Measurements from ENCODE around the gene DUOX1. TPM values are rescaled to one million over a fixed set of nuclear protein-coding genes. Genes with fewer than 3 reads are reported as not detected.
"Not testable (repeated sequence)": the region's sequence is repeated elsewhere in the genome, so short reads cannot be mapped to it uniquely, and the experiment has no call there.

Gene DUOX1
- not detected in 2 replicates for total RNA-seq

DNA sequence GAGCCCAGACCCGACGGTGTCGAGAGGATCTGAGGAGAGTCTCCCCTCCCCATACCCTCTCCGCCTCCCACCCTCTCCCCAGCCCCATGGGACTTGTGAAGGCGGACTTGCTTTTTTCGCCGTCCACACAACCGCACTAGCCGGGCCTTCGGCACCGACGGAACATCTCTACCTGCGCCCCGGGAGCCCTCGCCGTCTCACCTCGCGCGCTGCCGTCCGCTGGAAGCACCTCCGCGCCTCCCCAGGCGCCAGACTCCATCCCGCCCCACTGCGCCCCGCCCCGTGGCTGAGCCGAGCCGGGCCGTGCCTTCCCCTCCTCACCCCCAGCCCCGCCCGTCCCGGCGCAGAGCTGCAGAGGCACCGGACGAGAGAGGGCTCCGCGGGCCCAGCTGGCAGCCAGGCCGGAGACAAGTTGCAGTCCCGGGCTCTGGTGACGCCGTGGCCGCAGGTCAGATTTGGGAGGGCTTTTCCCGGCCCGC, at the start of gene DUOX1, which contains the start of gene DUOXA1:
TSS of gene DUOX1 (plus strand) at position 344 of the 479 bp plus-strand sequence. CDS start 1,973 bp downstream, outside the sequence.
TSS of gene DUOXA1 (minus strand) at position 229 of the 479 bp plus-strand sequence. CDS start 6,865 bp downstream, outside the sequence.
- DNase-seq (ENCODE audit: low read depth in 2 of 2) = no peak

GRCh38 chr15:45080593-45080992, 49.2 kb upstream of the DUOX1 start:
- DNase-seq (ENCODE audit: low read depth in 2 of 2) = not testable (repeated sequence)

GRCh38 chr15:45082412-45082811, 47.4 kb upstream of the DUOX1 start:
- not testable (repeated sequence) for DNase-seq (ENCODE audit: low read depth in 2 of 2)

GRCh38 chr15:45083223-45083622, 46.6 kb upstream of the DUOX1 start:
- no peak for DNase-seq (ENCODE audit: low read depth in 2 of 2)

DNA sequence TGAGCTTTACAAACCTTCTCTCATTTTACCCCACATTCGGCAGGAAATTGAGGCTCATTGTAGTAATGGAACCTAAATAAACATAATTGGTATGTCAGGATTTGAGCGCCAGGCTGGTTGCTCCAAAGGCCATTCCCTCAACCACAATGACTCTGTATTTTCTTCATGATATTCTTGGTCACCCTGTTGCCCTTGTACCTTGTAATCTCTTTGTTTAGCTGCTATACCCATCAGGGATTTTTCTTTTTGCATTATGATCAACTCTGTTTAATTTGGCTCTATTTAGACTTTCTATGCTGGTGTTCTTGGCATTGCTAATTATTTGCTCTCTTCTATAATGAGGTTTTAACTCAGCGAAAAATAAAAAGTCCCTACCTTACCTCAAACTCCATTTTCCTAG, 45.6 kb upstream of the DUOX1 start:
- DNase-seq (ENCODE audit: low read depth in 2 of 2) = no peak

- no peak for DNase-seq (ENCODE audit: low read depth in 2 of 2)
These were observed 42.3 kb upstream of the DUOX1 start for GRCh38 chr15:45087513-45087912.

GRCh38 chr15:45088801-45089711, 40.7 kb upstream of the DUOX1 start:
- DNase-seq (ENCODE audit: low read depth in 2 of 2) = no peak

DNA sequence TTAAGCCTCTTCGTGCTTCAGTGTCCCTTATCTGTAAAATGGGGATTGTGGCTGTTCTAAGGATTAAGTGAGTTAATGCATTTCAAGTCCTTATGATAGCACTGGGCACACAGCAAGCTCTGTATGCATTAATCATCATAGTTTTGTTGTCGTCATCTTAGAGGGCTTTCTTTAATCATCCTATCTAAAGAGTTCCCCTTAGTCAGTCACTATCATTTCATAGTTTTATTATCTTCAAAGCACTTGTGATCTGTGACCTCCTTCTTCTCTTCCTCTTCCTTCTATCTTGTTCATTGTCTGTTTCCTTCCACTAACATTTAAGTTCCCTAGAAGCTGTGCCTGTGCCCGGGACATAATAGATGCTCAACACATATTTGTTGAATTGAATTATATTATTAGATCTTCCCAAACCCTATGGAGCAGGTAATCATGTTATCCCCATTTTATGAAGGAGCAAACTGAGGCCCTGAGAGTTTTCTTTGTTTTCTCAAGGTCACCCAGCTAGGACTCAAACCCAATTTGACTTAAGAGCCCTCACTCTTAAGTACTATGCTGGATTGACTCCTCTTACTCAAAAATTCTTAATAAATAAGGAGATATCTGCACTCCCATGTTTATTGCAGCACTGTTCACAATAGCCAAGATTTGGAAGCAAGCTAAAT, 40.0 kb upstream of the DUOX1 start:
- no peak for DNase-seq (ENCODE audit: low read depth in 2 of 2)

DNA sequence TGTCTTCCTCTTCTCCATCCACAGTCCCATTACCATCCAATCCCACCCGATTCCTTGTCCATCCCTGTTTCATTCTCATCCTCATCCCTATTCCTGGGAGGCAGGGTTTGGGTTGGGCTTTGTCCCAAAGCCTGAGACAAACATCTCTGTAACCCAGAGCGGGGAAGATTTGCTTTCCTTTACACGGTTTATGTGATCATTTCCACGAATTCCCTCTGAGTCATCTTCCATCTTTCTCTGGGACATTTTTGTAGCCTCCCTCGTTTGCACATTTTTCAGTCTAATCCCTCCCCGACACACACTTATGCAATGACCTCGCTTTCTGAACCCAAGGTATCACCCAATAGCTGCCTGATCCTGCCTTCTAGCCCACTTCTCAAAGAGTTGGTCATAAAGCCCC, 38.6 kb upstream of the DUOX1 start:
- DNase-seq (ENCODE audit: low read depth in 2 of 2) = no peak

DNA sequence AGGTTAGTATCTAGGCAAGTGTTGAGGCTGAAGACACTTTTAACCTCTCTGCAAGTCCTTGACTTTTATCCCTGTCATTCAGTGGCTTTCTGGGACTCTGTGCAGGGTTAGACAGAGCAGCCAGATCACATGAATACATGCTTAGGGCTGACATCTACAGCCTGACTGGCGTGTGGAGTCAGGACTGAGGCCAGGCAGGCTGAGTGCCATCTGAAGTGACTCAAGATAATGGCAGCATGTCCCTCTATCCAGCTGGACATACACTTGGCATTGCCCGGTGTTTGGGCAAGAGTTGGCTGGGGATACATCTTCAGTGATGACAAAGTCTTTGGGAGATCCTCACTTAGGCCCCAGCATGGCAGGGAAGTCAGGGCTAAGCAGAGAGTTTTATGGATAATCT, 38.2 kb upstream of the DUOX1 start:
- DNase-seq (ENCODE audit: low read depth in 2 of 2) = no peak

GRCh38 chr15:45093013-45093412, 36.8 kb upstream of the DUOX1 start:
- DNase-seq (ENCODE audit: low read depth in 2 of 2) = no peak

GRCh38 chr15:45093622-45094357, 36.0 kb upstream of the DUOX1 start:
- no peak for DNase-seq (ENCODE audit: low read depth in 2 of 2)

- DNase-seq (ENCODE audit: low read depth in 2 of 2) = no peak
These were observed 35.5 kb upstream of the DUOX1 start for GRCh38 chr15:45094358-45094730.

DNA sequence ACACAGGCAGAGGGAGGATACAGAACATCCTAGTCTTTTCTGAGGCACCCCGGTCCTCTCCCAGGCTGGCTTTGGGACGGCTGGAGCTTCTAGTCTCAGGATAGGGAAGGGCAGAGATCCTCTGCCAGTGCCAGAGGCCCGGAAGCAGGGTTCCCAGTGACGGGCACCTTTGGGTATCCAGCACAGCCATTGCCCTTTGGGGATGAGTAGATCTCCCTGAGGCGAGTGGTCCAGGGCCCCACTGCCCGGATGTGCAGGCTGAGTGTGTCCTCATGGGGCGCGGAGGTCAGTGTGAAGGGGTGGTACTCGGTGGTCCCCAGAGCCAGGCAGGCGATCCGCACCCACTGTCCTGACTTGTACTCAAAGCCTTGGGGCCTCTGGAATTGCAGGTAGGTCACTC, 34.1 kb upstream of the DUOX1 start:
- DNase-seq (ENCODE audit: low read depth in 2 of 2) = no peak

- no peak for DNase-seq (ENCODE audit: low read depth in 2 of 2)
These were observed 32.3 kb upstream of the DUOX1 start for GRCh38 chr15:45097466-45097865.

GRCh38 chr15:45099549-45100165, 30.1 kb upstream of the DUOX1 start:
- DNase-seq (ENCODE audit: low read depth in 2 of 2) = no peak

DNA sequence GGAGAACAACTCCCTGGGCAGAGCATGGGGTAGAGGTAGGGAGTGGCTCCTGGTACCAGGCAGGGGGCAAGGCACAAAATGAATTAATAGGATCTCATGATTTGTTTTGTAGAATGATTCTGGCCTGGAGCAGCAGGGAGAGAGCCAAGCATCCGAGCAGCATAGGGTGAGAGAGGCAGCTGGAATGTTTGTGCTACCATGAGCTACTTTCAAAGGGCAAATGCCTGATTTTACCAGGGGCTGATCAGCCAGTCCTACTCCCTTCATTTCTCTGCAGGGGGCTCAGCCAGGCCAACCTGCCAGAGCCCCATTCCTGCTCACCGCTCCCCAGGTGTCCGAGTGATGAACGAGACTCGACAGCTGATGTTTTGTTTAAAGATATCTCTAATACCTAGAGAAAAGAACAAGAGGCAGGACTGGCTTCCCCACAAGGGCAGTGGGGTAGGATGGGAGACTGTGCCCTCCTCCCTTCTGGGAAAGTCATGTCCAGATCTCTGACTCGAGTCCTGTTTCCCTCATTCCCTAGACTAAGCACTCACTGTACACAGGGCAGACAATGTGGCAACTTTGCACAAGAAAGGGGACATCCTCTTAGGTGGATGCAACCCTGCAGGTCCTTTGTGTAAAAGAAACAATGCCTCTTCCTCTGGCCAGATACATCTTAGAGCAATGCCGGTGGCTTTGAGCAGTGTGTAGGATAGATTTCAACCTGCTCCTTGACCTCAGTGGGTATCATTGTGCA, 28.7 kb upstream of the DUOX1 start:
- no peak for DNase-seq (ENCODE audit: low read depth in 2 of 2)

- no peak for DNase-seq (ENCODE audit: low read depth in 2 of 2)
These were observed 28.0 kb upstream of the DUOX1 start for GRCh38 chr15:45101749-45102148.

- no peak for DNase-seq (ENCODE audit: low read depth in 2 of 2)
These were observed 27.6 kb upstream of the DUOX1 start for GRCh38 chr15:45102226-45102625.

GRCh38 chr15:45104170-45104569, 25.6 kb upstream of the DUOX1 start:
- DNase-seq (ENCODE audit: low read depth in 2 of 2) = not testable (repeated sequence)

DNA sequence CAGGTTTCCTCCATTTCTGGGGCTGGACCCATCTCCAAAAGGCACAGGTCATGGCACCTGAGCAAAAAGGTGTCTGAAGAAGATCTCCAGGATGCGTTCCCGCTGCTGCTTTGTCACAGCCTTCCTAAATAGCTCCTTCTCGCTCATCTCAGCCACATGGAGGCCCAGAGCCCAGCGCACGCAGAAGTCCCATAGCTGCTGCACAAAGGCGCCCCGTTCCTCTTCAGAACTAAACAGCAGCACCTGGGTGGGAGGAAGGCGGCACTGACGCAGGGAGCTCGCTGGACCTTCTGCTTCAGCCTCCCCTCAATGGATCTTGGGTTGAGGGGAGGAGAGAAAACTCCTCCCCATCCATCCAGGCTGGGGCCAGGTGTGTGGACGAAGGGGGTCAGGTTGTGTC, 24.2 kb upstream of the DUOX1 start:
- no peak for DNase-seq (ENCODE audit: low read depth in 2 of 2)

Data from dermis microvascular lymphatic vessel endothelial cell (primary cell).